Peyer's patch (tissue), 4 donors: ENCODE results near the gene ACADVL.

ENCODE experiments used
- POLR2A ChIP-seq, 2 donors: fragments of 450-650 bp; IDR thresholded peaks; one replicate each; pipeline ENCODE4 v1.5.1; 2017; ENCODE audit warnings: antibody characterized with exemption in 2 of 2, mild to moderate bottlenecking in 2 of 2, moderate library complexity in 2 of 2
- TF ChIP-seq, protein P1 (sequence below), 6 experiments: fragments of 450-650 bp in 4 of 6; fragments of 200-600 bp in 2 of 6; sonication (generic) in 1 of 6; IDR thresholded peaks; one replicate each; pipeline ENCODE4 v1.5.1; 2017 to 2019; ENCODE audit warnings: antibody characterized with exemption in 6 of 6, mild to moderate bottlenecking in 3 of 6, moderate library complexity in 1 of 6

GRCh38 chr17:7224661-7225111 lies 4.9 kb downstream of the ACADVL start:
- TF ChIP-seq, protein P1, sequence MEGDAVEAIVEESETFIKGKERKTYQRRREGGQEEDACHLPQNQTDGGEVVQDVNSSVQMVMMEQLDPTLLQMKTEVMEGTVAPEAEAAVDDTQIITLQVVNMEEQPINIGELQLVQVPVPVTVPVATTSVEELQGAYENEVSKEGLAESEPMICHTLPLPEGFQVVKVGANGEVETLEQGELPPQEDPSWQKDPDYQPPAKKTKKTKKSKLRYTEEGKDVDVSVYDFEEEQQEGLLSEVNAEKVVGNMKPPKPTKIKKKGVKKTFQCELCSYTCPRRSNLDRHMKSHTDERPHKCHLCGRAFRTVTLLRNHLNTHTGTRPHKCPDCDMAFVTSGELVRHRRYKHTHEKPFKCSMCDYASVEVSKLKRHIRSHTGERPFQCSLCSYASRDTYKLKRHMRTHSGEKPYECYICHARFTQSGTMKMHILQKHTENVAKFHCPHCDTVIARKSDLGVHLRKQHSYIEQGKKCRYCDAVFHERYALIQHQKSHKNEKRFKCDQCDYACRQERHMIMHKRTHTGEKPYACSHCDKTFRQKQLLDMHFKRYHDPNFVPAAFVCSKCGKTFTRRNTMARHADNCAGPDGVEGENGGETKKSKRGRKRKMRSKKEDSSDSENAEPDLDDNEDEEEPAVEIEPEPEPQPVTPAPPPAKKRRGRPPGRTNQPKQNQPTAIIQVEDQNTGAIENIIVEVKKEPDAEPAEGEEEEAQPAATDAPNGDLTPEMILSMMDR (IDR thresholded peaks at IDR 0.05), result no peak
- TF ChIP-seq POLR2A (IDR thresholded peaks at IDR 0.05), result no peak
